Hindlimb muscle (tissue), 1 donor: ENCODE data around the gene BCAS4. TPM values are rescaled to one million over a fixed set of nuclear protein-coding genes. Genes with fewer than 3 reads are reported as not detected.
"Not testable (repeated sequence)": the region's sequence is repeated elsewhere in the genome, so short reads cannot be mapped to it uniquely, and the experiment has no call there.

Source experiments
- DNase-seq: peaks from one replicate; pipeline ENCODE4 v3.0.0-alpha.2; 2013
- polyA plus RNA-seq: library from polyadenylated mRNA; unstranded; fragments of 120-200 nt; gene quantifications from one replicate; pipeline ENCODE4 v1.2.1, GENCODE V29; 2013; ENCODE audit not compliant: insufficient read length

BCAS4 gene
- polyA plus RNA-seq, 1 donor: 4.0 TPM

- DNase-seq: not testable (repeated sequence)
Measured at GRCh38 chr20:50771419-50772080, 23.3 kb upstream of the BCAS4 start.

DNA sequence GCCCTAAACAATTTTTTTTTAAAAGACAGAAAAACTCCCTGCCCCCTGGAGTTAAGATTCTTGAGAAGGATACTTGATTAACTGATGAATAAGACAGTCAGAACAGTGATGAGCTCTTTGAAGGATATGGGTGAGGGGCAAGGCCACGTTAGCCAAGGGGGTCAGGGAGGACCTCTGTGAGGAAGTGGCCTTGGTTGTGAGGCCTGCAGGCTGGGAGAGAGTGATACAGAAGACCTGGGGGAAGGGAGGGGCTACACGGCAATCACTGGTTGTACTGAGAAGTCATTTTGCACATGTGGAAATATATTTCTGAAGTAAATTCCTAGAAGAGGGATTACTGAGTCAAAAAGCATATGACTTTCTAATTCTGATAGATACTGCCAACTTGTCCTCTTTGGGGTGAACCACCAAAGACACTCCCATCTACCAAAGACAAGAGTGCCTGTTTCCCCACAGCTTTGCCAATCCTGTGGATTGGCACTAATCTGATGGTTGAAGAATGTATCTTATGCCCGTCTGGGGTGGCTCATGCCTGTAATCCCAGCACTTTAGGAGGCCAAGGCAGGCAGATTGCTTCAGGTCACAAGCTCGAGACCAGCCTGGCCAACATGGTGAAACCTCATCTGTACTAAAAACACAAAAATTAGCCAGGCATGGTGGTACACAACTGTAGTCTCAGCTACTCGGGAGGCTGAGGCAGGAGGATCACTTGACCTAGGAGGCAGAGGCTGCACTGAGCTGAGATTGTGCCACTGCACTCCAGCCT lies 22.3 kb upstream of the BCAS4 start:
- DNase-seq: no peak

GRCh38 chr20:50774515-50774914 lies 20.3 kb upstream of the BCAS4 start:
- no peak for DNase-seq

DNA sequence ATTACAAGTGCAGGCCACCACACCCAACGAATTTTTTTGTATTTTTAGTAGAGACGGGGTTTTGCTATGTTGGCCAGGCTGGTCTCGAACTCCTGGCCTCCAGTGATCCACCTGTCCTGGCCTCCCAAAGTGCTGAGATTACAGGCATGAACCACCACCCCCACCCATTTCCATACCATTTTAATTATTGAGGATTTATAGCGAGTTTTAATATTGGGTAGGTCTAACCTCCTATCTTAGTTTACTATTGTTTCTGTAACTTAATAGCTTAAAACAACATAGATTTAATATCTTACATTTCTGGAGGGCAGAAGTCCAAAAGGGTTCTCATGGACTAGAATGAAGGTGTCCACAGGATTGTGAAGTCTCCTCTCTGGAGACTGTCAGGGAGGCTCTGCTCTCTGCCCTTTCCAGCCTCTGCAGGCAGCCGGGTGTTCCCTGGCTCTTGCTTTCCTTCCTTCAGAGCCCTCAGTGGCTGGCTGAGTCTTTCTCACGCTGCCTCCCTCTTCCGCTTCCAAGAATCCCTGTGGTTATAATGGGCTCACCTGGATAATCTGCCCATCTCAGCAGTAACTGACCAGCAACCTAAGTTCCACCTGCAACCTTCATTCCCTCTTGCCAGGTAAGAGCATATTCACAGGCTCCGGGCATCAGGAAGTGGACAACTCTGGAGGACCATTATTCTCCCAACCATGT lies 18.6 kb upstream of the BCAS4 start:
- DNase-seq: no peak

DNA sequence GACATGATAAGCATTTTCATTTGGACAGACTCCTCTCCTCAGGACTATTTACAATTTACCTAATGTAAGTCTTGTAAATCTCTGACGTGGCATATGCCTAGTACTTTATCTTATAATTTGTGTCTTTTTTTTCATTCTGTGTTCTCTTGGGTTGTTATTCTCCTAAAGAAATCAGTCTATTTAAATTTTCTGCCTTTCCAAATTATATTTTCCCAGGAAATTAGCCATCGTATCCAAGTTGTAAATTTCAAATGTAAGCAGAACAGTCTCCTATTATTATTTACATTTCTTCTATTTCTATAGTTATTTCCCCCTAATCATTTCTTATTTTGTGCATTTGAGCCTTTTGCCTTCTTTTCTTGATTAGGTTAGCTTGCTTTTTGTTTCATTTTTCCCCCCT lies 17.5 kb upstream of the BCAS4 start:
- no peak for DNase-seq

- not testable (repeated sequence) for DNase-seq
Measured at GRCh38 chr20:50778994-50779393, 15.9 kb upstream of the BCAS4 start.

DNA sequence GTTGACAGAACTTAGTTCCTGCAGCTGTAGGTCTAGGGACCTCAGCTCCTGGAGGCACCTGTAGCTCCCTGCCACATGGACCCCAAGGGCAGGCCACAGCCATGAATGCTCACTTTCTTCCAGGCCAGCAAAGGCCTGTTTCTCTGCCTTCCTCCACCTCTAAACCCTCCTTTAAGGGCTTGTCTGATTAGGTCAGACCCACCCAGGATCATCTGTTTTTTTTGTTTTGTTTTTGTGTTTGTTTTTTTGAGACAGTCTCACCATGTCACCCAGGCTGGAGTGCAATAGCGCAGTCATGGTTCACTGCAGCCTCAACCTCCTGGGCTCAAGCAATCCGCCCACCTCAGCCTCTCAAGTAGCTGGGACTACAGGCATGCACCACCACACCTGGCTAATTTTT lies 11.5 kb upstream of the BCAS4 start:
- DNase-seq: no peak

GRCh38 chr20:50783903-50784302 lies 11.0 kb upstream of the BCAS4 start:
- no peak for DNase-seq

GRCh38 chr20:50784464-50784863 lies 10.4 kb upstream of the BCAS4 start:
- no peak for DNase-seq

- DNase-seq: no peak
Measured at GRCh38 chr20:50786703-50787102, 8.2 kb upstream of the BCAS4 start.

DNA sequence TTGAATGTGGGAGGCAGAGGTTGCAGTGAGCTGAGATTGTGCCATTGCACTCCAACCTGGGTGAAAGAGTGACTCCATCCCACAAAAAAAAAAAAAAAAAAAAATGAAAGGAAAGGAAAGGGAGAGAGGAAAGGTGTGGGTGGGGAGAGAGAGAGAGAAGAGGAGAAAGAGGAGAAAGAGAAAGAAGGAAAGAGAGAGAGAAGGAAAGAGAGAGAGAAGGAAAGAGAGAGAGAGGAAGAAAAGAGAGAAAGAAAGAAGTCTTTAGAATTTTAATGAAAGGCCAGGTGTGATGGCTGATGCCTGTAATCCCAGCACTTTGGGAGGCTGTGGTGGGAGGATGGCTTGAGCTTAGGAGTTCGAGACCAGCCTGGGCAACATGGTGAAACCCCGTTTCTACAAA lies 7.7 kb upstream of the BCAS4 start:
- DNase-seq: no peak

GRCh38 chr20:50788045-50788991 lies 6.5 kb upstream of the BCAS4 start:
- DNase-seq: peak; percentile 67

DNA sequence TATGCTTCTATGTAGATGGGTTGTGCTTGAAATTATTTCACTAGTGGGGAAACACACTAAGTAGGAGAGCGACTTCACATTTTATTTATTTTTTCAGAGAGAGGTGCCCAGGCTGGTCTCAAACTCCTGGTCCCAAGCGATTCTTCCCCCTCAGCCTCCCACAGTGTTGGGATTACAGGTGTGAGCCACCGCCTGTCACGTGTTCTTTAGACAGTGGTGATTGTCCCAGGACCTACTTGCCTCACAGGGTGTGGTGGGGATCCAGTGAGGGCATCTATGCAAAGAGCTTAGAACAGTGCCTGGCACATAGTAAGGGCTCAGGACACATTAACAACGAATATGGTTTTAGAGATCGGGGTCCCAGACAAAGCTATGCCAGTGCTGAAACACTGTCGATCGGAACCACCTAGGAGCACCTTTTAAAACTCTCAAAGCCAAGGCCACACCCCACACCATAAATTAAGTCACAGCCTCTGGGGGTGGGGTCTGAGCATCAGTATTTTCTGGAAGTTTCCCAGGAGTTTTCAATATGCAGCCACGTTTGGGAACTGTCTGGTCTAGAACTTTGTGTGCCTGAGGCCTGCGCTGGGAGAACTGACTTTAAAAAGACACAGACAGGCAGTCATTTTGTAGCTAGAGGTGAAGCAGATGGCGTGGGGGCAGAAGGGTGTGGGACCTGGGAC lies 4.8 kb upstream of the BCAS4 start:
- no peak for DNase-seq

DNA sequence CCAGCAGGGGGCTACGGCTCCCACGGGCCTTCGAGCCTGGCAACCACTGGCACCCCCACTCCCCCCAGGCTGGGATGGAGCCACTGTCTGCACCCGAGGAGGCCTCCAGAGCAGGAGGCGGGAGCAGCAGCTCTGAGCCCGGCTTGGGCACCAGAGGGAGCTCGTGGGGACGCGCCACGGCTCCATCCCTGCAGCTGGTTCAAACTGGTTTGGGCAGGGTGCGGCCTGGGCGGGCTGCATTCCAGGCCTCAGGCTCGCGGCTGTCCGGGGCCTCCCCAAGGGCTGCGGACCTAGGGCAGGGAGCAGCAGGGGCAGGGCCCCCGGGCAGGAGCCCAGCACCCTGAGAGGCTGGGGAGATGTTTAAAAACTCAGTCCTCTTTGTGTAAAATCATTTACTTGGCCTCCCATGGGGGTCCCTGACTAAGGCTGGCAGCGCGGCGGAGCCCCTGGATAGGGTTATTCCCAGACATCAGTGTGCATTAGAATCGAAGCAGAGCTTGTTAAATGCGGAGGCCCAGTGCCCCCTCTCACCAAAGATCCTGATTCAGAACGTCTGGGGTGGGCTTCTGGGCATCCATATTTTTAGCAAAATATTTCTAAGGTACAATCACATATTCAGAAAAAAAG lies 4.1 kb upstream of the BCAS4 start:
- DNase-seq: peak; percentile 90

DNA sequence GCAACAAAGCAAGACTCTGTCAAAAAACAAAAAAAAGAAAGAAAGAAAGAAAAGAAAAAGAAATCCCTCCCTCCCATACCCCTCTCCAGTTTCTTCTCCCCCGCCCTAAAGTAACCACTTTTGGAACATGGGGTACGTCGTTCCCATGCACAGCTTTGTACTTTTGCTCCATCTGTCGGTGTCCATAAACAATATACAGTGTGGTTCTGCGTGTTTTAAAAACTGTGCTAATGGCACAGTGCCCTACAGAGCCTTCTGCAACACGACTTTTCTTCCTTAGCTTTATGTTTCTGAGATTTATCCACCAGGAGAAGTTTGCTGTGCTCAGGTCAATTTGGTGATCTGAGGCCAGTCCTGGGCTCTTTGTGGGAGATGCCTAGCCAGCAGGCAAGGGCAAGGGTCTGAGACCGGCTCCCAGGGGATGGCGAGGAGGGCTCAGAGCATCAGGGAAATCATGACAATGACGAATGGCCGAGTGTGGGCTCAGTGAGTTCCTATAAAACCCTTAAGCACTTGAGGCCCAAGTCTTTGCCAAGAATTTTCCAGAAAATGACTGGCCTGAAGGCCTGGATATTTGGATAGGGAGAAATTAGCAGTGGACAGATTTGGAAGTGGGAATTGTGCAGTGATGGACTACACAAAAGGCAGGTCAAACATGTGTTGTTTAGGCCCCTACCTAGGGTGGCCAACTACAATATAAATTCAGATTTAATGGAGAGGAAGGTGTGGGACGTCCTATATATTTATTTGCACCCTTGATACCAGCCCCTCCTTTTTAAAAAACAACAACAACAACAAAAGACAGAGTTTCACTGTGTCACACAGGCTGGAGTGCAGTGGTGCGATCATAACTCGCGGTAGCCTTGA lies 1.9 kb upstream of the BCAS4 start:
- no peak for DNase-seq

DNA sequence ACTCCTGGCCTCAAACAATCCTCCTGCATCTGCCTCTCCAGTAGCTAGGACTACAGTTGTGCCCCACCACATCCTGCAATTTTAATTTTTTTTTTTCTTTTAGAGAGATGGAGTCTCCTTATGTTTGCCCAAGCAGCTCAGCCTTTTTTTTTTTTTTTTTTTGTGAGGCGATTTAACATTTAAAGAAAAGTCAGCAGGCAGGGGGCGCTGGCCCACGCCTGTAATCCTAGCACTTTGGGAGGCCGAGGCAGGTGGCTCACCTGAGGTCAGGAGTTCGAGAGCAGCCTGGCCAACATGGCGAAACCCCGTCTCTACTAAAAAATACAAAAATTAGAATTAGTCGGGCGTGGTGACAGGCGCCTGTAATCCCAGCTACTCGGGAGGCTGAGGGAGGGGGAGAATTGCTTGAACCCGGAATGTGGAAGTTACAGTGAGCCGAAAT lies 1.3 kb upstream of the BCAS4 start:
- not testable (repeated sequence) for DNase-seq

DNA sequence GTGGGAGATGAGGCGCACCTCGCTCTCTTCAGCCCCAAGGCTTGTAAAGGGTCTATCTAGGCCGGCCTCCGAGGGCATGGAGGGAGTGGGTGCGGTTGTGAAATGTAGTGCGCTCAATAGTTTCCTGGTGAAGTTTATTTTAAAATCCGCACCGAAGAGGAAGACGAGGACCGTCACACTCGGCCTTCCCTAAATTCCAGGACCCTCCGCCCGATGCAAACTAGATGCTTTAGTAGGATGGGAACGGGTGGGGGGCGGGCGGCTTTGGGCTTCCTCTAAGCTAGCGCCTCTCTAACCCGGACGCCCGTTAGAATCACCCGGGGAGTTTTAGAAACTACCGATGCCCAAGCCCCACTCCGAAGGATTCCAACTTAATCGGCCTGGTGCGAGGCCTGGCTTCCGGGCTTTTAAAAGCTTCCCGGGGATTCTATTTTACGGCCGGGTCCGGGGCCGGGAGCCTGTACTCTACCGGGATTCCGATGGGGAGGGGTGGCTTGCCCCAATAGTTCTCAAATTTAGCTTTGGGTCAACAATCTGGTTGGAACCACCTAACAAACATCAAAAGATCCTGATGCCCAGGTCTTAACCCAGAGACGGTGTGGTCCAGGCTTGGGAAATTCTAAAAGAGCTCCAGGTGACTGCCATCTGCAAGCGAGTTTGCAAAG lies 548 bp upstream of the BCAS4 start:
- no peak for DNase-seq

DNA sequence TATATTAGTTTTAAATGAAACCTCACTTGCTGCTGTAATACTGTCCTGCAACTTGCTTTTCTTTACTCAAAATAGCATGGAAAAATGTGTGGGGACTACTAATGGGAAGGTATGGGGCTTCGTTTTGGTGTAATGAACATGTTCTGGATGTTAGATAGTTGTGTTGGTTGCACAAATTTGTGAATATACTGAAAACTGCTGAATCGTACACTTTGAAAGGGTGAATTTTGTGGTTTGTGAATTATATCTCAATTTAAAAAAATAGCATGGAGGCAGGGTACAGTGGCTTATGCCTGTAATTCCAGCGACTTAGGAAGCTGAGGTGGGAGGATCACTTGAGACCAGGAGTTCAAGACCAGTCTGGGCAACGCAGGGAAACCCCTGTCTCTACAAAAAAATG lies 2.3 kb downstream of the BCAS4 start:
- DNase-seq: no peak

- DNase-seq: no peak
Measured at GRCh38 chr20:50798650-50799049, 3.8 kb downstream of the BCAS4 start.
